Calu3 (cell line): ENCODE results near the gene MTX2. TPM values are rescaled to one million over a fixed set of nuclear protein-coding genes. Genes with fewer than 3 reads are reported as not detected.

Source experiments
- BruUV-seq: library from RNA; stranded (reverse); fragments of 400-500 nt; replicated peaks from 2 replicates; lab custom pipeline; 2021; lab: Mats Ljungman, UMichigan
- CTCF ChIA-PET: fragments of 300-600 bp; sonication (Branson Sonifier 250); formaldehyde crosslinking; loops from one replicate; lab custom pipeline; 2022; ENCODE audit warnings: antibody characterized with exemption; lab: Charles Lee
- DNase-seq: peaks from one replicate; pipeline ENCODE4 v3.0.0; 2022
- H3K27ac Mint-ChIP-seq: one replicate; pipeline ENCODE4 v1.8.0; 2022; ENCODE audit warnings: mixed read lengths; ENCODE audit not compliant: unreplicated experiment
- H3K27me3 Mint-ChIP-seq: one replicate; pipeline ENCODE4 v1.8.0; 2022; ENCODE audit warnings: mixed read lengths; ENCODE audit not compliant: unreplicated experiment
- H3K36me3 Mint-ChIP-seq: one replicate; pipeline ENCODE4 v1.8.0; 2022; ENCODE audit warnings: mild to moderate bottlenecking, moderate library complexity, mixed read lengths; ENCODE audit not compliant: insufficient read depth, unreplicated experiment
- H3K4me1 Mint-ChIP-seq: one replicate; pipeline ENCODE4 v1.8.0; 2022; ENCODE audit warnings: mild to moderate bottlenecking, low read depth, mixed read lengths; ENCODE audit not compliant: unreplicated experiment
- H3K4me3 Mint-ChIP-seq: one replicate; pipeline ENCODE4 v1.8.0; 2022; ENCODE audit warnings: mild to moderate bottlenecking, low read depth, moderate library complexity, mixed read lengths; ENCODE audit not compliant: unreplicated experiment
- H3K9me3 Mint-ChIP-seq: one replicate; pipeline ENCODE4 v1.8.0; 2022; ENCODE audit warnings: low read depth, mixed read lengths; ENCODE audit not compliant: unreplicated experiment
- CTCF ChIP-seq: fragments of 200-600 bp; IDR thresholded peaks from one replicate; pipeline ENCODE4 v1.8.0; 2022; ENCODE audit warnings: antibody characterized with exemption; ENCODE audit not compliant: unreplicated experiment
- intact Hi-C: fragments of 100-400 bp; cut with micrococcal nuclease; formaldehyde crosslinking; loops from one replicate; pipeline ENCODE4 v1.10.0; 2022; ENCODE audit not compliant: unreplicated experiment
- total RNA-seq: library from RNA; stranded (reverse); gene quantifications from 2 replicates; pipeline ENCODE4 v1.2.3, GENCODE V29; 2022

Gene MTX2
- total RNA-seq, 1 experiment from 2014 or later, result 44.7 TPM

GRCh38 chr2:176383100-176383499, 113.9 kb downstream of the MTX2 start:
- Mint-ChIP-seq H3K9me3 (peaks cover 2% of the 10 kb centered on the region), H3K4me3 (no peak overlapping the region), H3K36me3 (no peaks in the 10 kb centered on the region), H3K27me3 (no peaks in the 10 kb centered on the region), H3K27ac (no peak overlapping the region), H3K4me1 (no peaks in the 10 kb centered on the region)
- intact Hi-C loops, result no loop called here
- TF ChIP-seq CTCF, result no peak
- no TSS peak for BruUV-seq
- CTCF ChIA-PET, result no interaction called here
- DNase-seq, result no peak

- CTCF ChIA-PET, result no interaction called here
- BruUV-seq, result no TSS peak
Observed at GRCh38 chr2:176383836-176384442, 114.7 kb downstream of the MTX2 start.

GRCh38 chr2:176385219-176385759, 116.0 kb downstream of the MTX2 start:
- intact Hi-C loops, result no loop called here
- Mint-ChIP-seq H3K4me1 (no peaks in the 10 kb centered on the region), H3K27ac (no peak overlapping the region), H3K27me3 (no peaks in the 10 kb centered on the region), H3K9me3 (no peaks in the 10 kb centered on the region), H3K36me3 (no peaks in the 10 kb centered on the region), H3K4me3 (no peak overlapping the region)
- CTCF ChIA-PET, result interaction anchor here (0.7 kb wide), 1 partner anchor 238 kb away, joined by 3 read pairs; no protein-coding TSS in a partner anchor
- no peak for TF ChIP-seq CTCF
- no peak for DNase-seq
- no TSS peak for BruUV-seq

More at GRCh38 chr2:176383836-176384442, 114.7 kb downstream of the MTX2 start:
- Mint-ChIP-seq H3K4me1 (no peaks in the 10 kb centered on the region), H3K9me3 (peaks cover 2% of the 10 kb centered on the region), H3K27me3 (no peaks in the 10 kb centered on the region), H3K27ac (no peak overlapping the region), H3K36me3 (no peaks in the 10 kb centered on the region), H3K4me3 (no peak overlapping the region)
- intact Hi-C loops, result no loop called here
- no peak for TF ChIP-seq CTCF
- no peak for DNase-seq

GRCh38 chr2:176385838-176386237, 116.6 kb downstream of the MTX2 start:
- Mint-ChIP-seq H3K9me3 (no peaks in the 10 kb centered on the region), H3K4me1 (no peaks in the 10 kb centered on the region), H3K27ac (no peak overlapping the region), H3K27me3 (no peaks in the 10 kb centered on the region), H3K36me3 (no peaks in the 10 kb centered on the region), H3K4me3 (no peak overlapping the region)
- intact Hi-C loops, result no loop called here
- CTCF ChIA-PET, result interaction anchor here (0.7 kb wide), 1 partner anchor 239 kb away, joined by 3 read pairs; no protein-coding TSS in a partner anchor
- no peak for TF ChIP-seq CTCF
- no peak for DNase-seq
- no TSS peak for BruUV-seq

Other genes starting within 250 kb of the MTX2 start
- gene EVX2, start 185.5 kb upstream of the MTX2 start, total RNA-seq, result not detected in 2 replicates
- gene HOXD13, start 176.7 kb upstream of the MTX2 start, total RNA-seq, result not detected in 2 replicates
- gene HOXD12, start 169.6 kb upstream of the MTX2 start, total RNA-seq, result not detected in 2 replicates
- gene HOXD11, start 162.2 kb upstream of the MTX2 start, total RNA-seq, result not detected in 2 replicates
- gene HOXD10, start 152.7 kb upstream of the MTX2 start, total RNA-seq, result not detected in 2 replicates
- gene HOXD9, start 146.7 kb upstream of the MTX2 start, total RNA-seq, result not detected in 2 replicates
- gene HOXD8, start 139.7 kb upstream of the MTX2 start, total RNA-seq, result not detected in 2 replicates
- not detected in 2 replicates for gene HOXD4, start 117.9 kb upstream of the MTX2 start, total RNA-seq
- not detected in 2 replicates for gene HOXD3, start 112.1 kb upstream of the MTX2 start, total RNA-seq
- not detected in 2 replicates for gene HOXD1, start 80.8 kb upstream of the MTX2 start, total RNA-seq